HG03280 (cell line): Measurements from ENCODE around the gene ARL4D.
"Not testable (repeated sequence)": the region's sequence is repeated elsewhere in the genome, so short reads cannot be mapped to it uniquely, and the experiment has no call there.

Source experiments
- ATAC-seq: cut with Tn5 transposase; IDR thresholded peaks from one replicate; pipeline ENCODE4 v1.9.1; 2021; ENCODE audit warnings: mild to moderate bottlenecking, moderate library complexity; ENCODE audit not compliant: unreplicated experiment

ARL4D gene

GRCh38 chr17:43368740-43369506 lies 29.9 kb upstream of the ARL4D start:
- ATAC-seq, result peak; percentile 22

DNA sequence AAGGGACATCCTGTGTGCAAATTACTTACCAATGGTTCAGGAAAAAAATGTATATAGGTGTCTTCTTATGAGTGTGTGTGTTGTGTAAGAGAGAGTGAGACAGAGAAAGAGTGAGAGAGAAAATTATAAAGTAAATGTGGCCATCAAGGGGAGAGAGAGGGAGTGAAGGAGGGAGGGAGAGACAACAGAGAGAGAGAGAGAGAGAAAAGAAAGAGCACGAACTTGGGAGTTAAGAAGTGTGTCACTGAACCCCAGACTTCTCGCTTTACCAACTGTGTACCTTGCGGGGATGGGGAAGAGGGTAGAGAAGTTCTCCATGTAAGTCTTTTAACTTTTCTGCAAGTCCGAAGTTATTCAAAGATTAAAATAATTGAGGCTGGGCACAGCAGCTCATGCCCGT lies 28.8 kb upstream of the ARL4D start:
- ATAC-seq, result no peak

DNA sequence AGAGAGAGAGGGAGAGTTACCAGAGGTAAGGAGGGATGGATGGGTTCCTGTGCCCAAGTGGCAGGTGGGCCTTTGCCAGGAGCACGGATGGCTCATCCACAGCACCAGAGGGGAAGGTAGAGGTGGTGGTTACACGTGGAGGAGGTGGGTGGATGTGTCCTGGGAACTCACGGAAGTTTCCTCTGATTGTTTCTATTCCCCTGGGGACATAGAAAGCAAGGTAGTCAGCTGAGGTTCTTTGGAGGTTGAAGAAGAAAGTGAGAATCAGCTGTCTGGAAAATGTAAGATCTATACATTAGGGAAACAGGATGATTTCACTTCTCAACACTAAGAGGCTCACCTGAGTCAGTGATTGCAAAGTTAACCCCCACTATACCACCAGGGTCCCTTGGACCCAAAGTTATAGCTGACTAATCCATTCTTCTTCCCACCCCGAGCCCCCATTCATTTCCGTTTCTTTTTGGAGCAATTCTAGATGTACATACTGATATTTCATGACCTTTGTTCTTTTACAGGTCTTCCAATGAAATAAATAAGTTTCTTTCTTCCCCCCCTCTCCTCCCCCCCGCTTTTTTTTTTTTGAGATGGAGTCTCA lies 27.5 kb upstream of the ARL4D start:
- no peak for ATAC-seq

DNA sequence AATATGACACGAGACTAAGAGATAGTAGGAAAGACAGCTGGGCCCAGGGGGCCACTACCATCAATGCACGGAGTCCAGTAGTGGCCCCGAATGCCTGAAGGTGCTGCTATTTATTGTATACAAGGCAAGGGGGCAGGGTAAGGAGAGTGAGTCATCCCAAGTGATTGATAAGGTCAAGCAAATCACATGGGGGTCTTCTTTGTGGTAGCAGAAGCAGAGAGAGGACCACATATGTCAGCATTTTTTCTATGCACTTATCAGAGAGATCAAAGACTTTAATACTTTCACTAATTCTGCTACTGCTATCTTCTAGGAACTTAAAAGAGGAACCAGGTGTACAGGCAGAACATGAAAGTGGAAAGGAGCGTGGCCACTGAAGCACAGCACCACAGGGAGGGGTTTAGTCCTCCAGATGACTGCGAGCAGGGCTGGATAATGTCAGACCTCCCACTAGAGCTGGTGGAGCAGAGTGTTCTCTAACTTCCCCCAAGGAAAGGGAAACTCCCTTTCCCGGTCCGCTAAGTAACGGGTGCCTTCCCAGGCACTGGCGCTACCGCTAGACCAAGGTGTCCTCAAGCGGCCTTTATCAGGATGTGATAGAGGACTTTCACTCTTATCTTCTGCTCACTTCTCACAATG lies 26.4 kb upstream of the ARL4D start:
- ATAC-seq, result no peak

DNA sequence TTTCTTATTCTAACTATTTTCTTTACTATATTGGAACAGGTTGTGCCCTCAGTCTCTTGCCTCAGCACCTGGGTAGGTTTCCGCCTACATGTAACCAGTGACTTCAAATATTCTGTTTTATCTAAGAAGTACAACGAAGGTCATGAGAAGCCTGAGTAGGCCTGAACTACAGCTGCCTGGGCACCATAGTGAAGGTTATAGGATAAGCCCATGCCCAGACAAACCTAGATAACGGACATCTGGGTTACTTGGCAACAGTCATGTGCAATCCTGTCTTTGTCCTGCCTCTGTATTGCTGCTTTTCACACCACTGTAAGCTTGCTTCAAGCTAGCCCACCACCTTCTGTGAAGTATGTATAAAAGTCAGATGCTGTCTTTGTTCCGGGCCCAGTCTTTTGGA lies 25.4 kb upstream of the ARL4D start:
- ATAC-seq, result no peak

DNA sequence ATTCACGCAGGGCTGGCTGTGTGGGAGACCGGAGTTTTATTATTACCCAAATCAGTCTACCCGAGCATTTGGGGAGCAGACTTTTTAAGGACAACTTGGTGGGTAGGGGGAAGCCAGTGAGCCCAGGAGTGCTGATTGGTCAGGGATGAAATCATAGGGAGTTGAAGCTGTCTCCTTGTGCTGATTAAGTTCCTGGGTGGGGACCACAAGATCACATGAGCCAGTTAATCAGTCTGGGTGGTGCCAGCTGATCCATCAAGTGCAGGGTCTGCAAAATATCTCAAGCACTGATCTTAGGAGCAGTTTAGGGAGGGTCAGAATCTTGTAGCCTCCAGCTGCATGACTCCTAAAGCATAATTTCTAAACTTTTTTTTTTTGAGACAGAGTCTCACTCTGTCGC lies 22.9 kb upstream of the ARL4D start:
- ATAC-seq, result not testable (repeated sequence)

GRCh38 chr17:43377056-43377810 lies 21.6 kb upstream of the ARL4D start:
- ATAC-seq, result no peak

DNA sequence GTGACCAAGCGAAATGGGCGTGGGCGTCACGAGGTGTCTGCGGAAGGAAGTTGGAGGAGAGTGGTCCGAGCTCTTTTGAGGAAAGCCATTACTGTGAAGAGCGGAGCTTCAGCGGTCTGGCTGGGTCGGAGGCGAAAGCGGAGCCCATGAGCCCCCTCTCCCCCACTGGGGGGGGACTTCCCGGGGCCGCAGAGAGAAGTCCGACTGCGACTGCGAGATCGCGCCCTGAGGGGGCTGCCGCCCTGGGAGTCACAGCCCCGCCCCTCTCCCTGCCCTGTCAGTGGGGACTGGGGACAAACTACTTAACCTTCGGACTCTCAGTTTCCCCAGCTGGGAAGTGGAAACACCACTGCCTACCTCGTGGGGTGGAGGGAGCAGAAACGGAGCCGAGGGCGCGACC lies 20.0 kb upstream of the ARL4D start:
- ATAC-seq, result no peak

GRCh38 chr17:43380307-43380706 lies 18.5 kb upstream of the ARL4D start:
- no peak for ATAC-seq

- ATAC-seq, result no peak
Observed at GRCh38 chr17:43381204-43381603, 17.6 kb upstream of the ARL4D start.

GRCh38 chr17:43381621-43382020 lies 17.2 kb upstream of the ARL4D start:
- no peak for ATAC-seq

DNA sequence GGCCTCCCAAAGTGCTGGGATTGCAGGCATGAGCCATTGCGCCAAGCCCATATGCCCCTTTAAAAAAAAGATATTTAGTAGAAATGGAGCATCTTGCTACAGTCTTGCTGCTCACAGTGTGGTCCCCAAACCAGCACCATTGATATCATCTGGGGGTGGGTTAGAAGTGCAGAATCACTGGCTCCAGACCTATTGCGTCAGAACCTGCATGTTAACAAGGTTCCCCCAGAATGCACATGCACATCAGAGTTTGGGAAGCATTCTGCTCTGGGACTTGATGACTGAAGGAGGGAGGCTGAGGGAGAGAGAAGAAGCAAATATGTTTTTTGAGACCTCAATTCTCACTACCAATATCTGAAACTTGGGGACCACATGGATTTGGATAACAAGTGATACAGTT lies 16.0 kb upstream of the ARL4D start:
- no peak for ATAC-seq

DNA sequence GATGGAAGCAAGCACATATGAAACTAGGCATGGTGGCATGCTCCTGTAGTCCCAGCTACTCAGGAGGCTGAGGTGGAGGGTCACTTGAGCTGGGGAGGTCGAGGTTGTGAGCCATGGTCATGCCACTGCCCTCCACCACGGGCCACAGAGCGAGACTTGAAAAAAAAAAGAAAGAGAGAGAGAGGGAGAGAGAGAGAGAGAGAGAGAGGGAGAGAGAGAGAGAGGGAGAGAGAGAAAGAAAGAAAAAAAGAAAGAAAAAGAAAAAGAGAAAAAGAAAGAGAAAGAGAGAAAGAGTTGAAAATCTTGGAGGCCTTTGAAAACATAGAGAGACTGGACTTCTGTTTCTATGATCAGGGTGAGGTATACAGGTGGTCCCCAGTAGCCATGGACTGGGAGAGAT lies 15.4 kb upstream of the ARL4D start:
- no peak for ATAC-seq

DNA sequence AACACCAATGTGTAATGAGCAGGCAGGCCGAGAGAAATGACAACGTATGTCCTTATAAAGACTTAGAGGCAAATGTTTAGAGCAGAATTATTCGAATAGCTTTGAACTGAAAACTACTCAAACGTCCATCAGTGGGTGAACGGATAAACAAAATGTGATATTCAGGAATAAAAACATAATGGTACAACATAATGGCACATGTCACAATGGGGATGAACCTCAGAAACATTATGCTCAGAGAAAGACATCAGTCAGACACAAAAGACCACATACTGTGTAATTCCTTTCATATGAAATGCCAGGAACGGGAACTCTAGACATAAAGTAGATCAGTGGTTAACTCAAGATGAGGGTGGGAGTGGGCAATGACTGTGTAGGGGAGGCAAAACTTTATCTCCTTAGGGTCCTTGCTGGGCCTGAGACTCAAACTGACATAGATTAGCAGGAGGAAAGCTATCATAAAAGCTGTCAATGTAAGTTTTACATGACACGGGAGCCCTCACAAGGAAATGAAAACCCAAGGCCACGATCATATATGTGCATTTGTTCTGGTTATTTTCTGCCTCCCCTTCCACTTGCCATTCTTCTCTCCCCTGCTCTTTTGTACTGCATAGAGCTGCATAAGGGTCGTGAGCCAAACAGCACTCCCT lies 14.8 kb upstream of the ARL4D start:
- ATAC-seq, result no peak

DNA sequence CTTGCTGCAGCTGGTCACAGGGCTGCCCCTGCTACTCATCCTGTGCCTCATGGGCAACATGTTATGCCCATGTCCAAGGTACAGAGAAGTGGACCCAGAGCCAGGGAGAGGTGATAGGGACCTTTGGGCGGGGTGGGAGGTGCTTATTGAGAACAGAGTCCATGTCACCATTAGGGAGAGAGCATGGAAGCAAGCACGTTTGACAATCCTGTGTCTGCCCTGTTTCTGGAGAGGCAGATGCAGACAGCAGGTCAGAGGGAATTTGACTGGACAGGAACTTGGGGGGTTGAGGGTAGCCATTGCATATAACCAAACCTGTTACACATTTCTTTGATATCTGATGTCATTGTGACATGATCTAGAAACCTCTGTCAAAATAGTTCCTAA lies 14.3 kb upstream of the ARL4D start:
- no peak for ATAC-seq

DNA sequence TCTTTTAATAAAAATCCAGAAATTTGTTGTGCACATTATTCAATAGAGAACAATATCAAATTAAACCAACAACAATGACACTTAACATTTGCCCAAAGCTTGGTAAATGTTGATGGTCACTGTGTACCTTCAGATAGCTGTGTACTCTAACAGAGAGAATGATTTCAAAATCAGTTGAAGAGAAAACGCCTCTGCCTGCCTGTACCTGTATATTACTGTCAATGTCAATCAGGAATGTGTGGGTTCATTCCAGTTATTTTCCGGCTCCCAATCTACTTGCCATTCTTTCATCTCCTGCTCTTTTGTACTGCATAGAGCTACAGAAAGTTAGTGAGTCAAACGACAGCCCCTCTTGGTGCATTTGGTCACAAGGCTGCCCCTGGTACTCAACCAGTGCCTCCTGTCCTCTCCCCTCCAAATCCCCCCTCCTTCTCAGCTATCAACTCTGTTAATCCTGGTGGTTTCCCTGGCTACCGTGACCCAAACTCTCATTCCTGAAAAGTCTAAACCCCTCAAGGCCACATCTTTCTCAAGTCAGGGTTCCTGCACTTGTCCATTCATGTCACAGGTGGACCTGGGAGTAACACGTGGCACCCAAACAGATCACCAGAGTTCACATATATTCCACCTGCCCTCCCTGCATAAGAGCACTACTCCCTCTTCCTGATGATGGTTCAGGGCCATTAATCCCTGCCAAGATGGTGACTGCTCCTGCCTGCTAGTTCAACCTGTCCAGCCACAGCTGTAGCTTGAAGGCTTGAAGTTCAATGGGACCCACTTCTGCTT lies 13.6 kb upstream of the ARL4D start:
- no peak for ATAC-seq

DNA sequence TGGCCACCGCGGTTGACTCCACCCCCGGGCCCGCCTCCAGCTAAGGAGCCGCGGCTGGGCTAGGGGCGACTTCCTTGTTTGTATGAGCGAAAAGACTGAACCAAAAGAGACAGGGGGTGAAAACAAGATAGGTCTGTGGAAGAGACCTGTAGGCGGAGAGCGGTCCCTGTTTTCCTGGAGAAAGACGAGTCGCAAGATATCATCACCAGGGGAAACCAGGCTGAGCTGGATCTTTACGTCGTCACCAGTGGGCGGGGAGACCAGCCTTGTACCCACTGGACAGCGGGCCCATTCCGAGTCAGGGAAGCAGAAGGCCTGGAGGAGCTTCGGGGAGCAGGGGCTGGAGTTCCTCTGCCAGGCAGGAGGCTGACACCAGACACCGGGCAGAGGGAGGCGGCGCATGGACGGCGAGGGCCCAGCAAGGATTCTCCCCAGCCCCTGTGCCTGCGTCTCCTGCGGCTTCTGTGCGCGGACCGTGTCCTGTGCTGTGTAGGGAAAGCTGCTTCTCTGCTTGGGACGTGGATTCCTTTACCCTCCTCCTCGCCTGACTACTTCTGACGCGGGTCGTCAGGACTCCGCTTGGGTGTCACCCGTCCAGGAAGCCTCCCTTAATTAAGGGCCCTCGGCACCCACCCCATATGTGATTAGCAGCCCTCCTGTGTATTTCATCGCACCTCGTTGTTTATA lies 10.3 kb upstream of the ARL4D start:
- ATAC-seq, result peak; percentile 81

DNA sequence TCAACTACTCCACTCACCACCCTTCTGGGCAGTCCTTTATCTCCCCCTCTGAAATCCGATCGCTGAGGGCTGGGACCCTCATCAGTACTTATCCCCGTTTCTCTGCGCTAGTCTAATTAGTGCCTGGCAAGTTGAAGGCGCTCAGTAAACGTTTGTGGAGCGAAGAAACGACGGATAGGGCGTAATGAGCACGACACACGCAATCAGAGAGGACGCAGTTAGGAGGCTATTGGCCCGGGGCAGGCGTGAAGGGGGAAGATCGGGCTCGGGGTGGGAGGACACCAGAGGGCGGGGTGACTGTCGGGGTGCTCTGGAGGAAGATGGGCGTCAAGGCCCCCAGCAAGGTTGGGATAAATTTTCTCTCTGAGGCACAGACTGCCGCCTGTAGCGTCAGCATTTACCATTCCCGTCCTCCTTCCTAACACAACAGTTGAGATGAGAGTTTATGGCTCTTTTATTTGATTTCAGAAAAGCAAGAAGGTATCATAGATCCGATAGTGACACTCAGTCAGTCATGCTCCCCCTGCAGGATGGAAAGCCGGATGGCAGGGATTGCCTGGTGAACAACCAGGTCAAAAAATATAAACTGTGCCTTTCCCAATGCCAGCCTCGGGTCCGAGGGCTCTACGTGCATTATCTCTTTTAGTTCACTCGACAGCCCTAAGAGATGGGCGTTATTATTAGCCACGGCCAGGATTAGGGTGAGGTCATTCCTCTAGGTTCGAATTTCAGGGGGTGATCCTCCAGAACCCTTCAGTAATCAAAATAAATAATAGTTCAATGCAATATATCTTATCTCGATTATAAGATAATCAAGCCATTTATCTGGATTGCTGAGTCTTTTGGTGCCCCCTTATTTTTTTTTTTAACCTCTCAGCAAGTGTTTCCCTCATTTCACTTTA lies 9.5 kb upstream of the ARL4D start:
- peak; percentile 53 for ATAC-seq

GRCh38 chr17:43392397-43392796 lies 6.4 kb upstream of the ARL4D start:
- ATAC-seq, result no peak
